Right lobe of liver (tissue), 6 donors: ENCODE results near the gene BICRA. TPM values are rescaled to one million over a fixed set of nuclear protein-coding genes. Genes with fewer than 3 reads are reported as not detected.

ENCODE experiments used
- ATAC-seq, 4 donors: fragments of 200-7000 bp; cut with Tn5 transposase; one replicate each; pipeline ENCODE4 v1.9.1; 2020; ENCODE audit warnings: mild to moderate bottlenecking in 4 of 4, moderate library complexity in 4 of 4
- DNase-seq, 3 donors: peaks; one replicate each; pipeline ENCODE4 v3.0.0-alpha.2; 2020
- H3K27ac ChIP-seq, 3 donors: fragments of 200-600 bp; one replicate each; pipeline ENCODE4 v1.8.0; 2022
- H3K27me3 ChIP-seq, 2 donors: fragments of 200-600 bp; one replicate each; pipeline ENCODE4 v1.8.0; 2022
- H3K36me3 ChIP-seq, 4 donors: fragments of 200-600 bp; sonication (generic) in 1 of 4; one replicate each; pipeline versions ENCODE4 v1.5.1 to v1.8.0; 2017 to 2022; ENCODE audit warnings: control low read depth in 1 of 4
- H3K4me1 ChIP-seq, 4 donors: fragments of 200-600 bp; sonication (generic) in 1 of 4; one replicate each; pipeline versions ENCODE4 v1.5.1 to v1.8.0; 2017 to 2022; ENCODE audit warnings: control low read depth in 1 of 4
- H3K4me3 ChIP-seq, 3 donors: fragments of 200-600 bp; one replicate each; pipeline ENCODE4 v1.8.0; 2022
- H3K9me3 ChIP-seq, 4 donors: fragments of 200-600 bp; sonication (generic) in 1 of 4; one replicate each; pipeline versions ENCODE4 v1.5.1 to v1.8.0; 2017 to 2022; ENCODE audit warnings: control low read depth in 1 of 4
- POLR2A ChIP-seq: fragments of 450-650 bp; IDR thresholded peaks from one replicate; pipeline ENCODE4 v1.6.1; 2017; ENCODE audit warnings: antibody characterized with exemption, mild to moderate bottlenecking
- WGBS: methylation state at CpG from one replicate; pipeline ENCODE4 v1.1.6; 2018; ENCODE audit warnings: low coverage, low lambda C conversion rate; ENCODE audit not compliant: insufficient coverage; ENCODE audit errors: missing lambda C conversion rate; 5-methylcytosine and 5-hydroxymethylcytosine counted together
- intact Hi-C, 2 donors: fragments of 100-400 bp; cut with DNase I; formaldehyde crosslinking; loops; one replicate each; pipeline versions ENCODE4 v1.11.2 to v1.14.1; 2022
- total RNA-seq, 6 experiments: library from RNA; depleted of rRNA in 2 of 6; stranded (reverse); fragments of >200 nt in 2 of 6; fragmentation: NEBNext Ultra II Directional in 3 of 6; extraction: Animal tissue kit (Norgen Biotek cat#: 25700) in 3 of 6; gene quantifications; one replicate each; pipeline versions ENCODE4 v1.1.0 to v1.2.4, GENCODE V29; 2016 to 2023
- TF ChIP-seq, protein P1 (sequence below), 4 donors: fragments of 200-600 bp in 3 of 4; fragments of 450-650 bp in 1 of 4; IDR thresholded peaks; one replicate each; pipeline versions ENCODE4 v1.5.1 to v1.8.0; 2016 to 2022; ENCODE audit warnings: antibody characterized with exemption in 4 of 4, mild to moderate bottlenecking in 2 of 4
- donor health status: DM: no; HTN: yes; CAD: no.
- donor health status: DM: no; HTN: no; CAD: no.
- donor health status: DM: no; HTN: no; CAD: no.
- donor health status: DM: no; HTN: yes; CAD: no.
- donor health status: DM: no; HTN: yes; CAD: no.

Gene BICRA
- total RNA-seq, 6 experiments from 2014 or later = 3.7 to 7.3 (median 6.4) TPM

- no peak overlapping the region for H3K4me3 ChIP-seq
- WGBS = 43% methylated on average over 3 of the region's 18 CpGs
- intact Hi-C loops = no loop called here
- H3K9me3 ChIP-seq = no peaks in the 10 kb centered on the region
- H3K36me3 ChIP-seq = peaks cover 0 to 41% (median 4%) of the 10 kb centered on the region in 4 donors
- ATAC-seq (no peak), DNase-seq (no peak)
- TF ChIP-seq, protein P1, sequence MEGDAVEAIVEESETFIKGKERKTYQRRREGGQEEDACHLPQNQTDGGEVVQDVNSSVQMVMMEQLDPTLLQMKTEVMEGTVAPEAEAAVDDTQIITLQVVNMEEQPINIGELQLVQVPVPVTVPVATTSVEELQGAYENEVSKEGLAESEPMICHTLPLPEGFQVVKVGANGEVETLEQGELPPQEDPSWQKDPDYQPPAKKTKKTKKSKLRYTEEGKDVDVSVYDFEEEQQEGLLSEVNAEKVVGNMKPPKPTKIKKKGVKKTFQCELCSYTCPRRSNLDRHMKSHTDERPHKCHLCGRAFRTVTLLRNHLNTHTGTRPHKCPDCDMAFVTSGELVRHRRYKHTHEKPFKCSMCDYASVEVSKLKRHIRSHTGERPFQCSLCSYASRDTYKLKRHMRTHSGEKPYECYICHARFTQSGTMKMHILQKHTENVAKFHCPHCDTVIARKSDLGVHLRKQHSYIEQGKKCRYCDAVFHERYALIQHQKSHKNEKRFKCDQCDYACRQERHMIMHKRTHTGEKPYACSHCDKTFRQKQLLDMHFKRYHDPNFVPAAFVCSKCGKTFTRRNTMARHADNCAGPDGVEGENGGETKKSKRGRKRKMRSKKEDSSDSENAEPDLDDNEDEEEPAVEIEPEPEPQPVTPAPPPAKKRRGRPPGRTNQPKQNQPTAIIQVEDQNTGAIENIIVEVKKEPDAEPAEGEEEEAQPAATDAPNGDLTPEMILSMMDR (IDR thresholded peaks at IDR 0.05) = no peak
- TF ChIP-seq POLR2A = no peak
- H3K4me1 ChIP-seq = peaks cover 0 to 4% (median 0%) of the 10 kb centered on the region in 4 donors
- H3K27ac ChIP-seq = no peak overlapping the region
- H3K27me3 ChIP-seq = no peaks in the 10 kb centered on the region
These were observed 93.7 kb downstream of the BICRA start for GRCh38 chr19:47702671-47703070.

DNA sequence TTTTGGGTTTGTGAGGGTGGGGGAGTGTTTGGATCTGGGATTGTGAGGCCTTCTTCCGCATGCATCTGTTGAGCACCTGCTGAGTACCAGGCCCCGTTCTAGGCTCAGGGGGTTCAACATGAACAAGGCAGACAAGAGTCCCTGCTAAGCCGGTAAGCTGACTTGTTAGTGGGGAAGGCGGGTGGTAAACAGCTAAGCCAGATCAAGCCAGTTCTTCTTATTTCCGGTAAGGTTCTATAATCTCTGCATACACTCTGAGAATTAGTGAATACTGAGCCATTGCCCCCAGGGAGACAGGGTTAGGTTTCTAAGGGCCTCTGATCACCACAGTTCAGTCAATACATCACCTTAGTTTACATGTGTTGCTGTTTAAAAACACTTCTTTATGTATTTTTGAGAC is 94.4 kb downstream of the BICRA start:
- Histone ChIP-seq H3K36me3 (peaks cover 0 to 39% (median 4%) of the 10 kb centered on the region in 4 donors), H3K27ac (no peak overlapping the region), H3K27me3 (no peaks in the 10 kb centered on the region), H3K4me3 (no peak overlapping the region), H3K4me1 (no peaks in the 10 kb centered on the region), H3K9me3 (no peaks in the 10 kb centered on the region)
- ATAC-seq = no peak
- TF ChIP-seq, protein P1 (IDR thresholded peaks at IDR 0.05) = no peak
- no peak for TF ChIP-seq POLR2A
- 95% methylated on average over 5 of the region's 5 CpGs for WGBS
- DNase-seq = no peak
- intact Hi-C loops = no loop called here

- WGBS = 93% methylated on average over 11 of the region's 11 CpGs
- intact Hi-C loops = no loop called here
- TF ChIP-seq, protein P1 (IDR thresholded peaks at IDR 0.05) = no peak
- TF ChIP-seq POLR2A = no peak
- no peaks in the 10 kb centered on the region for H3K27me3 ChIP-seq
- peaks cover 0 to 32% (median 4%) of the 10 kb centered on the region in 4 donors for H3K36me3 ChIP-seq
- H3K9me3 ChIP-seq = no peaks in the 10 kb centered on the region
- H3K27ac ChIP-seq = no peak overlapping the region
- no peak for DNase-seq
- ATAC-seq = no peak
- no peaks in the 10 kb centered on the region for H3K4me1 ChIP-seq
- no peak overlapping the region for H3K4me3 ChIP-seq
These were observed 95.1 kb downstream of the BICRA start for GRCh38 chr19:47704024-47704423.

- intact Hi-C loops = no loop called here
- no peak for TF ChIP-seq POLR2A
- TF ChIP-seq, protein P1 (IDR thresholded peaks at IDR 0.05) = no peak
- ATAC-seq = no peak
- Histone ChIP-seq H3K36me3 (peaks cover 0 to 27% (median 4%) of the 10 kb centered on the region in 4 donors), H3K27me3 (no peaks in the 10 kb centered on the region), H3K4me3 (no peak overlapping the region), H3K9me3 (no peaks in the 10 kb centered on the region), H3K4me1 (no peaks in the 10 kb centered on the region), H3K27ac (no peak overlapping the region)
- DNase-seq = no peak
- WGBS = 90% methylated on average over 3 of the region's 3 CpGs
These were observed 95.7 kb downstream of the BICRA start for GRCh38 chr19:47704656-47705055.
